ENCODE data around the gene FSTL4.

FSTL4 gene

DNA sequence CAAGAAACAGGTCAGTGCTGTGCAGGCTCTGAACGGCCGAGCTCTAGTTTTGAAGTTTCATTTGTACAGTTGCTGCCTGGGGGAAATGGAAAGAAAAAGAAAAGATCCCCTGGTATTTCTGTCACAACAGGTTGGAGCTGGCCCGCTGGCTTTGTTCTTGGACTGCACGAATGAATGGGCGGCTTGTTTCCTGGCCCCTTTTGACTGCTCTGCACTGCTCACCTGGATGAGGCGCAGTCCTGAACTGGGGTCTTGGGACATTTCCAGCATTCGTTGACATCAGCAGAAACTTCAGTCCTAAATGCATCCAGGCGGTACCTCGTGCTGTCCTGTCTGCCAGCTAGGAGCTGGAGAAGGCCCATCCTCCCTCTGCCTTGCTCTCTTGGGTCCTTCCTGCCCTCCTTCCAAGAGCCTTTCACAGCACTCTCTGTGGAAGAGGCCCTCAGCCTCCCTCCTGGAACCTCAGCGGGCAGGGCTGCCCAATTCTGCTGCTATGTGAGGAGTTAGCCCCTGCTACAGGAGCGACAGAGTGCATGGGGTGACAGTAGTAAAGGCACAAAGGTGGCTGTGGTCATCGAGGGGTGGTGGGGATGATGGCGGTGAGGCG is 189.2 kb downstream of the FSTL4 start:
- no peak for FAIRE-seq

GRCh38 chr5:133421806-133422205 is 190.5 kb downstream of the FSTL4 start:
- no peak for FAIRE-seq

GRCh38 chr5:133421394-133421793 is 190.9 kb downstream of the FSTL4 start:
- FAIRE-seq = no peak

DNA sequence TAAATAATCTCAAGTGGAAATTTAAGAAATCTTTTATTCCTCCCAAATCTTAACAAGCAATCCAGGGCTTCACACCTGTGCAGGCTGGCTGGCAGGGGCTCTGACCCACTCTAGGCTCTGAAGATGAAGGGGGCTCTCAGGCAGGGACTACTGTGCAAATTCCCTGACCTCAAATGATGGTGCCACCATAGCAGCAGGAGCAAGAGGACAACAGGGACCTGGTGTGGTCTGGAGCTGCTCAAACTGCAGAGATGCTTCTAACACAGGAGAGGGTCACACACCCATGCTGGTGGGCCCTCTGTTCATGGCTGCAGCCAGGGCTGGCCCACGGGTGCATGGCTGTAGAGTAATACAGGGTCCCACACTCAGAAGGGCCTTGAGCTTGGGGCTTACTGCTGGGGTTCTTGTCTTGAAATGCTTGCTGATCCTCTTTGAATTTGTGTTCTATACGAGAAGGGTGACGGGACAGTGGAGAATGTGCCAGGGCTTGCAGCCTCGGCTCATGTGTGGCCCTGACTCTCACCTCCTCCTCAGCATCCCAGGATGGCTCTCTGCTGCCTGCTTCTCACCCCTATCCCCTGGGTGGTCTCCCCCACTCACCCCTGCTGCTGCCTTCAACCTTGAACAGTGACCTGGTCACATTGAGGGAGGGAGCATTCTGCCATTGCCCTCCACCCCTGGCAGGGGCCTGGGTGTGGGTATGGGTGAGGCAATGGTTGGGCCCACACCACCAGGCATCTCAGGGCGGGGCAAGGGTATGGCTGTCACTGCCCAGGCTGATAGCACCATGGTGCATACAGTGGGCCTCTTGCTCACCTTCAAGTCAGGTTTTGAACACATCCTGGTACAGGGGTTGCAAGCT is 191.7 kb downstream of the FSTL4 start:
- no peak for FAIRE-seq

- FAIRE-seq = no peak
Measured at GRCh38 chr5:133415906-133416305, 196.4 kb downstream of the FSTL4 start.

- no peak for FAIRE-seq
Measured at GRCh38 chr5:133415506-133415905, 196.8 kb downstream of the FSTL4 start.

- FAIRE-seq = no peak
Measured at GRCh38 chr5:133412661-133413060, 199.7 kb downstream of the FSTL4 start.

- no peak for FAIRE-seq
Measured at GRCh38 chr5:133410335-133410828, 202.0 kb downstream of the FSTL4 start.

- FAIRE-seq = no peak
Measured at GRCh38 chr5:133409210-133409674, 203.1 kb downstream of the FSTL4 start.

DNA sequence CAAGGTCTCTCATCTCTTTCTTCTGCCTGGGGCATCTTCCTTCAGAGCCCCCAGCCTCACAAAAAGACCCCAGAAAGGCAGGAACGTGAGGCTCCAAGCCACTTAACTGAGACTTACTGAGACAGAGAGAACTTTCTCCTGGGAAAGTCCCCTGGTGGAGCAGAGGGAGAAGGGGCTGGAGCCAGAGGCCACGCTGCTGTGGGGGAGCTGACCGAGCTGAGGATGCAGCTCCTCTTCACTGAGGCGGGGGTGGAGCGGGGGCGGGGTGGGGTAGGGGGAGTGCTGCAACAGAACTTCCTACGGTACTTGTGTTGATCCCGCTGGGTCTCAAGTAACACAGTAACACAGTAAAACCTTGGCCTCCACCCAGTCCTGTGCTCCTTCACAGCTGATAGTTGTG is 204.0 kb downstream of the FSTL4 start:
- no peak for FAIRE-seq

DNA sequence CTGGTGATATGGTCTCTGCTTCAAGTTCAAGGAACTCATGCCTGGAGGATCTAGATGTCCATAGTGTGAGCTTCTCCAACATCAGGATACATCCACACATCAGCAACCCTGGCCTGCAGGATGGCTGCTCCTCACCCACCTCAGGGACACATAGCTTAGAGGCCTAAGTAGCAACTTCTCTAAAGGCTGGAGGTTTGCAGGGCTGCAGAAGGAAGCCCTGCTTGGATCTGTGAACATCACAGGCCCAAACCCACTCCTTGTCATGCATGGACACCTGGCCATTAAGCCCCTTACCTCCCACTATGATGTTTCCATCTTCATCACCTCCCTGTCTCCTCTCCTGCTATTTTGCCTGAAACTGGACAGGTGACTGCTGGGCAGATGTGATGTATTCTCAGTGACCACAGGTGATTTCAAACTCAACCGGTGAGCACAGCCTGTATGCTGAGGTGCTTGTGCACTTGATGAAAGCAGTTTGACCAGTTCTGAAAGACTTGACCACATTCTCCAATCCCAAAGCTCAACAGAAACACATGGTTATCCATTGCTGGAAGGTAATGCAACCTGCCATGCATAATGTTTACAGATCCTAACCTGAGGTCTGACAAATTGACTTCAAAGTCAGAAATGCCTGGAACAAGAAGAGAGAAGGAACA is 205.2 kb downstream of the FSTL4 start:
- FAIRE-seq = no peak

- no peak for FAIRE-seq
Measured at GRCh38 chr5:133406208-133406976, 205.9 kb downstream of the FSTL4 start.

GRCh38 chr5:133405275-133406034 is 206.9 kb downstream of the FSTL4 start:
- FAIRE-seq = no peak

- FAIRE-seq = no peak
Measured at GRCh38 chr5:133404724-133405123, 207.6 kb downstream of the FSTL4 start.

- no peak for FAIRE-seq
Measured at GRCh38 chr5:133403741-133404364, 208.5 kb downstream of the FSTL4 start.

DNA sequence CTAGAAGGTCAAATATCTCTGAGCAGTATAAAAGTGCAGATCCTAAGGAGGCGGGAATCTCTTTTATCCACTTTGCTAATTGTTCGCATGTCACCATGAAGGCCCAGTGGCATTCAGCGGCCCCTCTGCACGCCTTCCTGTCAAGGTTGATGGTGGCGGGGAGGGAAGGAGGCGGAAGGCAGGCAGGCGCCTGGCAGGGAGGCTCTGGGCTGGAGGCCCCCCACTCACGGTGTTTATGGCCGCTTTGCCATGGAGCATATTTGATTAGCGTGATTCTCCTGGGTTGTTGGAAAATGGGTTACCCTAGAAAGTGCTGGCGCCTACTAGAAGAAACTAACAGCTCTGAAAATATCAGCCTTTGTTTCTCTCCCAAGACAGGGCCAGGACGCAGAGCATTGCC is 209.6 kb downstream of the FSTL4 start:
- FAIRE-seq = no peak

DNA sequence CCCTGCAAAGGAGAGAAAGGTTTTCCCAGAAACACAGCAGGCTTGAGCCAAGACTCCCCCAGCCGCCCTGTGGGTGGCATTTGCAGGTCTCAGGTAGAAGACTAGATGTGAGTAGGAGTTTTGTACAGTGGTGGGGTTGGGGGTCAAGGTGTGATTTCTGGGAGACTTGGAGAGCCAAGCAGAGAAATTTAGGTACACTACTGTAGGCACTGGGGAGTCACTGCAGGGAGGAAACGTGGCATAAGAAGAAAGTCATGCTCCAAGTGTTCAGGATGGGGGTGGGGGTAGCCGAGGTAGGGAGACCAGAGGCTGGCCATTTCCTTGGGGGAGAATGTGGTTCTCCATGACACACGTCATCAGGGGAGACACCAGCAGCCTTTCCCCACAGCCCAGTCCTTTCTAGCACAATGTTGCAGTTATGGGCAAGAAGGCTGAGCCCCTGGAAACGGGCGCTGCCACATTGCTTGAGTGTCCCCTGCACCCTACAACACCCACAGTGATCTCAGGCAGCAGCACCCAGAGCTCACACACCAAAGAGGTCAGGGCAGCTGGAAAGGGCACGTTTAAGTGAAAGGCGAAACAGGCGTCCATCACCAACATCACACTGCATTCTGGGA is 210.5 kb downstream of the FSTL4 start:
- no peak for FAIRE-seq

DNA sequence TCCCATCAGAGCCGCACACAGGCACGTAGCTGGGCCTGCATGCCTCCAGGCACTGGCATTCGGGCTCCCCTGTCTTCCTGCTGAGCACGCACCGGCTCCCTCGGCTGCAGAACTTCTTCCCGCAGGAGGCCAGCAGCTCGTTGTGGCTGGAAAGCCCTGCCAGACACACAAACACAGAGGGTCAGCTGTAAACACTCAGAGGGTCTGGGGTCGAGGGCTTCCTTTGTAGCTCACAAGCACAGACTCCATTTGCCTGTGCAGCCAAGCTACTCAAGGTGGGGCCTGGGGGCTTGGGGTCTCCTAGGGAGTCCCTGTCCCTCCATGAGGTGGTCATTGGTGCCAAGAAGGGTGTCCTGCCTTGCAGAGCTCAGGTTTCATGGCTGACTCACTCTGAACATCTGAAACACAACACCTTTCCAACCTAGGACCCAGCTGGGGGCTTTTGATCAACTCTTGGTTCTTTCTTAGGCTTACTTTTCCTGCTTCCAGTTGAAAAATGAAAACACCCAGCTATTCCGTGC is 211.4 kb downstream of the FSTL4 start:
- FAIRE-seq = no peak

DNA sequence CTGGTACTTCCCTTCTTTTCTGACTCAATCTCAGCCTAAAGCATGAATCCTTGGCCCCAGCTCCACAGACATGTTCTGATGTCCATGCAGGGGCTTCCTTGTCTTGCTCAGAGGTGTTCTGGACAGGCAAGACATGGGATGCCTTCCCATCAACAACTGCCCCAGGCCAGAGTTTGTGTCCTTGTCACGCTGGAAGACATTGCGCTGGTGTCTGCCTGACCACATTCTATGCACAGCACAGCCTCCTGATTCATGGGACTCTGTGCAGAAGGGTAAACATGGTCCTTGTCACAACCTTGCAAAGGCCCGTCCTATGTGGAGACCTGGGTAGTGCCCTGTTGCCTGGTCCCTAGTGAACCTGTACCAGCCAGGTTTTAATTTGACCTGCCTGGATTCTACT is 212.2 kb downstream of the FSTL4 start:
- no peak for FAIRE-seq

GRCh38 chr5:133399247-133399891 is 213.0 kb downstream of the FSTL4 start:
- FAIRE-seq = no peak

Data from colon (tissue), 2 donors.